Stomach (tissue), 4 donors: ENCODE measurements around the gene GNB5.

Experiments used
- CTCF ChIP-seq, 7 experiments: fragments of 450-650 bp in 4 of 7; fragments of 200-600 bp in 3 of 7; sonication (generic) in 3 of 7; IDR thresholded peaks; one replicate each; pipeline ENCODE4 v1.5.1; 2016 to 2019; ENCODE audit warnings: antibody characterized with exemption in 7 of 7, control low read depth in 2 of 7, mild to moderate bottlenecking in 1 of 7
- EP300 ChIP-seq: sonication (generic); formaldehyde crosslinking; IDR thresholded peaks from one replicate; pipeline ENCODE4 v1.6.1; 2017; ENCODE audit warnings: antibody characterized with exemption
- POLR2A ChIP-seq, 4 donors: fragments of 450-650 bp; IDR thresholded peaks; one replicate each; pipeline ENCODE4 v1.6.1; 2016; ENCODE audit warnings: antibody characterized with exemption in 4 of 4, control low read depth in 2 of 4, mild to moderate bottlenecking in 1 of 4, moderate library complexity in 1 of 4
- POLR2AphosphoS5 ChIP-seq, 3 donors: sonication (generic); formaldehyde crosslinking; IDR thresholded peaks; one replicate each; pipeline ENCODE4 v1.6.1; 2016; ENCODE audit warnings: antibody characterized with exemption in 3 of 3

DNA sequence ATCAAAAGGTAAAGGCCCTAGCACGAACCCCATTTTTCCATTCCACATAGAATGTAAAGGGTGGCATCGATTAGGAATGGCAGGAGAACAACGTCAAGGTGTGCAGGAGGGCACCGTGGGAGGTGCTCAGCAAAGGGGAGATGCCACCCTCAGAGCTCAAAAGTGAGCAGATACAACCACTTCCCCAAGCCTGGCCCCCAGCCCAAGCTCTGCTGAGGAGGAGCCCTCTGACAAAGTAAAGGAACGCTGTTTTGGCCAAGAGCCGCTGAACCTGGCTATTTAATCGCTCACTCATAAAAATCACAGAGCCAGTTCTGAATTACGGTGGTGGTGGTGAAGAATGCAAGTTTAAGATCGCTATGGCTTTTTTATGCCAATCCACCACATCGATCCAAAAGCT lies 12.4 kb downstream of the GNB5 start:
- TF ChIP-seq CTCF (IDR thresholded peaks at IDR 0.05) (no peak), POLR2A (IDR thresholded peaks at IDR 0.05) (no peak), POLR2AphosphoS5 (IDR thresholded peaks at IDR 0.05) (no peak), EP300 (no peak)
